Fibroblast of pulmonary artery (primary cell): Measurements from ENCODE around the gene RNF149.

Experiments
- DNase-seq: peaks from one replicate; pipeline ENCODE4 v3.0.0-alpha.2; 2010; ENCODE audit warnings: low read depth
- H3K4me3 ChIP-seq: replicated peaks from 2 replicates; pipeline ENCODE4 v1.5.1; 2011; ENCODE audit warnings: low read depth, mild to moderate bottlenecking, control low read depth, low read length, moderate library complexity
- CTCF ChIP-seq: IDR thresholded peaks from 2 replicates; pipeline ENCODE4 v1.5.1; 2011; ENCODE audit warnings: mild to moderate bottlenecking, control low read depth, low read length, inconsistent platforms; ENCODE audit errors: missing control alignments

The RNF149 gene

GRCh38 chr2:101305492-101306078 is 2.9 kb downstream of the RNF149 start:
- H3K4me3 ChIP-seq, result peak overlapping the region; percentile 87
- no peak for TF ChIP-seq CTCF
- DNase-seq, result peak; percentile 63

GRCh38 chr2:101305035-101305434 is 3.5 kb downstream of the RNF149 start:
- DNase-seq, result no peak
- no peak for TF ChIP-seq CTCF
- no peak overlapping the region for H3K4me3 ChIP-seq

GRCh38 chr2:101303688-101304087 is 4.8 kb downstream of the RNF149 start:
- TF ChIP-seq CTCF, result no peak
- no peak for DNase-seq
- no peak overlapping the region for H3K4me3 ChIP-seq

- no peak for DNase-seq
- H3K4me3 ChIP-seq, result no peak overlapping the region
- no peak for TF ChIP-seq CTCF
Measured at GRCh38 chr2:101302016-101302415, 6.5 kb downstream of the RNF149 start.

GRCh38 chr2:101300836-101301235 is 7.7 kb downstream of the RNF149 start:
- DNase-seq, result no peak
- no peak for TF ChIP-seq CTCF
- no peak overlapping the region for H3K4me3 ChIP-seq

- no peak for TF ChIP-seq CTCF
- no peak for DNase-seq
- H3K4me3 ChIP-seq, result no peak overlapping the region
Measured at GRCh38 chr2:101300164-101300563, 8.3 kb downstream of the RNF149 start.

GRCh38 chr2:101299604-101300003 is 8.9 kb downstream of the RNF149 start:
- no peak for TF ChIP-seq CTCF
- DNase-seq, result no peak
- H3K4me3 ChIP-seq, result no peak overlapping the region
